ENCODE measurements around the gene SLC15A1.

The SLC15A1 gene

GRCh38 chr13:98775386-98775785 lies 22.9 kb upstream of the SLC15A1 start:
- no peaks in the 10 kb centered on the region for H3K36me3 ChIP-seq (replicated peaks)
- in situ Hi-C loops (cut with MboI; ENCODE audit: low sequenced_read_pairs) = no loop called here
- no peaks in the 10 kb centered on the region for H3K27me3 ChIP-seq (ENCODE audit: low read depth)
- H3K4me1 ChIP-seq = 0 out of 2 replicates have a peak, but pooled peaks cover 3% of the 10 kb centered on the region
- no peak overlapping the region for H3K4me3 ChIP-seq
- H3K9me3 ChIP-seq = no peaks in the 10 kb centered on the region
- DNase-seq (ENCODE audit: low spot score in 2 of 2) = no peak

GRCh38 chr13:98774776-98775175 lies 22.3 kb upstream of the SLC15A1 start:
- in situ Hi-C loops (cut with MboI; ENCODE audit: low sequenced_read_pairs) = no loop called here
- Histone ChIP-seq H3K4me3 (no peak overlapping the region), H3K27me3 (ENCODE audit: low read depth) (no peaks in the 10 kb centered on the region), H3K9me3 (no peaks in the 10 kb centered on the region), H3K4me1 (0 out of 2 replicates have a peak, but pooled peaks cover 3% of the 10 kb centered on the region), H3K36me3 (replicated peaks) (no peaks in the 10 kb centered on the region)
- DNase-seq (ENCODE audit: low spot score in 2 of 2) = no peak

- Histone ChIP-seq H3K4me1 (0 out of 2 replicates have a peak, but pooled peaks cover 3% of the 10 kb centered on the region), H3K4me3 (no peak overlapping the region), H3K27me3 (ENCODE audit: low read depth) (no peaks in the 10 kb centered on the region), H3K36me3 (replicated peaks) (no peaks in the 10 kb centered on the region), H3K9me3 (no peaks in the 10 kb centered on the region)
- no peak for DNase-seq (ENCODE audit: low spot score in 2 of 2)
- in situ Hi-C loops (cut with MboI; ENCODE audit: low sequenced_read_pairs) = no loop called here
These were observed 21.4 kb upstream of the SLC15A1 start for GRCh38 chr13:98773921-98774320.

- no peak for DNase-seq (ENCODE audit: low spot score in 2 of 2)
- H3K27me3 ChIP-seq (ENCODE audit: low read depth) = no peaks in the 10 kb centered on the region
- 0 out of 2 replicates have a peak, but pooled peaks cover 3% of the 10 kb centered on the region for H3K4me1 ChIP-seq
- H3K9me3 ChIP-seq = no peaks in the 10 kb centered on the region
- H3K4me3 ChIP-seq = no peak overlapping the region
- in situ Hi-C loops (cut with MboI; ENCODE audit: low sequenced_read_pairs) = no loop called here
- no peaks in the 10 kb centered on the region for H3K36me3 ChIP-seq (replicated peaks)
These were observed 20.5 kb upstream of the SLC15A1 start for GRCh38 chr13:98772794-98773452.

GRCh38 chr13:98771838-98772611 lies 19.6 kb upstream of the SLC15A1 start:
- H3K27me3 ChIP-seq (ENCODE audit: low read depth) = no peaks in the 10 kb centered on the region
- no peak for DNase-seq (ENCODE audit: low spot score in 2 of 2)
- H3K4me3 ChIP-seq = no peak overlapping the region
- H3K9me3 ChIP-seq = no peaks in the 10 kb centered on the region
- 0 out of 2 replicates have a peak, but pooled peaks cover 3% of the 10 kb centered on the region for H3K4me1 ChIP-seq
- no peaks in the 10 kb centered on the region for H3K36me3 ChIP-seq (replicated peaks)
- in situ Hi-C loops (cut with MboI; ENCODE audit: low sequenced_read_pairs) = no loop called here

GRCh38 chr13:98769736-98770135 lies 17.3 kb upstream of the SLC15A1 start:
- Histone ChIP-seq H3K4me1 (no peaks in the 10 kb centered on the region), H3K4me3 (no peak overlapping the region), H3K36me3 (replicated peaks) (no peaks in the 10 kb centered on the region), H3K27me3 (ENCODE audit: low read depth) (no peaks in the 10 kb centered on the region), H3K9me3 (no peaks in the 10 kb centered on the region)
- in situ Hi-C loops (cut with MboI; ENCODE audit: low sequenced_read_pairs) = no loop called here
- DNase-seq (ENCODE audit: low spot score in 2 of 2) = no peak

- H3K9me3 ChIP-seq = no peaks in the 10 kb centered on the region
- in situ Hi-C loops (cut with MboI; ENCODE audit: low sequenced_read_pairs) = no loop called here
These were observed 16.1 kb upstream of the SLC15A1 start for GRCh38 chr13:98768522-98768921.

GRCh38 chr13:98766697-98767096 lies 14.2 kb upstream of the SLC15A1 start:
- no peaks in the 10 kb centered on the region for H3K27me3 ChIP-seq (ENCODE audit: low read depth)
- no peaks in the 10 kb centered on the region for H3K4me1 ChIP-seq
- no peak overlapping the region for H3K4me3 ChIP-seq
- in situ Hi-C loops (cut with MboI; ENCODE audit: low sequenced_read_pairs) = no loop called here
- H3K9me3 ChIP-seq = no peaks in the 10 kb centered on the region
- no peaks in the 10 kb centered on the region for H3K36me3 ChIP-seq (replicated peaks)
- DNase-seq (ENCODE audit: low spot score in 2 of 2) = no peak

More at GRCh38 chr13:98768522-98768921, 16.1 kb upstream of the SLC15A1 start:
- H3K27me3 ChIP-seq (ENCODE audit: low read depth) = no peaks in the 10 kb centered on the region
- DNase-seq (ENCODE audit: low spot score in 2 of 2) = no peak
- H3K4me3 ChIP-seq = no peak overlapping the region
- H3K36me3 ChIP-seq (replicated peaks) = no peaks in the 10 kb centered on the region
- no peaks in the 10 kb centered on the region for H3K4me1 ChIP-seq

GRCh38 chr13:98765996-98766519 lies 13.6 kb upstream of the SLC15A1 start:
- H3K27me3 ChIP-seq (ENCODE audit: low read depth) = no peaks in the 10 kb centered on the region
- H3K36me3 ChIP-seq (replicated peaks) = no peaks in the 10 kb centered on the region
- in situ Hi-C loops (cut with MboI; ENCODE audit: low sequenced_read_pairs) = no loop called here
- H3K9me3 ChIP-seq = no peaks in the 10 kb centered on the region
- no peak for DNase-seq (ENCODE audit: low spot score in 2 of 2)
- no peak overlapping the region for H3K4me3 ChIP-seq
- no peaks in the 10 kb centered on the region for H3K4me1 ChIP-seq

- 0 out of 2 replicates have a peak, but pooled peaks cover 4% of the 10 kb centered on the region for H3K9me3 ChIP-seq
- in situ Hi-C loops (cut with MboI; ENCODE audit: low sequenced_read_pairs) = no loop called here
- H3K27me3 ChIP-seq (ENCODE audit: low read depth) = no peaks in the 10 kb centered on the region
- H3K4me3 ChIP-seq = no peak overlapping the region
- H3K4me1 ChIP-seq = no peaks in the 10 kb centered on the region
- no peaks in the 10 kb centered on the region for H3K36me3 ChIP-seq (replicated peaks)
- no peak for DNase-seq (ENCODE audit: low spot score in 2 of 2)
These were observed 9.6 kb upstream of the SLC15A1 start for GRCh38 chr13:98761986-98762616.

GRCh38 chr13:98761126-98761985 lies 8.9 kb upstream of the SLC15A1 start:
- no peaks in the 10 kb centered on the region for H3K36me3 ChIP-seq (replicated peaks)
- 0 out of 2 replicates have a peak, but pooled peaks cover 4% of the 10 kb centered on the region for H3K9me3 ChIP-seq
- no peaks in the 10 kb centered on the region for H3K4me1 ChIP-seq
- no peaks in the 10 kb centered on the region for H3K27me3 ChIP-seq (ENCODE audit: low read depth)
- no peak overlapping the region for H3K4me3 ChIP-seq
- in situ Hi-C loops (cut with MboI; ENCODE audit: low sequenced_read_pairs) = no loop called here
- no peak for DNase-seq (ENCODE audit: low spot score in 2 of 2)

GRCh38 chr13:98755729-98756128 lies 3.3 kb upstream of the SLC15A1 start:
- Histone ChIP-seq H3K4me1 (no peaks in the 10 kb centered on the region), H3K9me3 (peaks cover 14% of the 10 kb centered on the region; the same call in 1 of the 2 replicates), H3K27me3 (ENCODE audit: low read depth) (peaks cover 9% of the 10 kb centered on the region; the same call in 1 of the 2 replicates), H3K36me3 (replicated peaks) (no peaks in the 10 kb centered on the region), H3K4me3 (no peak overlapping the region)
- no peak for DNase-seq (ENCODE audit: low spot score in 2 of 2)
- in situ Hi-C loops (cut with MboI; ENCODE audit: low sequenced_read_pairs) = no loop called here

GRCh38 chr13:98755116-98755515 lies 2.6 kb upstream of the SLC15A1 start:
- H3K4me3 ChIP-seq = no peak overlapping the region
- H3K4me1 ChIP-seq = no peaks in the 10 kb centered on the region
- H3K36me3 ChIP-seq (replicated peaks) = no peaks in the 10 kb centered on the region
- in situ Hi-C loops (cut with MboI; ENCODE audit: low sequenced_read_pairs) = no loop called here
- H3K9me3 ChIP-seq = peaks cover 12% of the 10 kb centered on the region; the same call in 1 of the 2 replicates
- DNase-seq (ENCODE audit: low spot score in 2 of 2) = no peak
- peaks cover 9% of the 10 kb centered on the region; the same call in 1 of the 2 replicates for H3K27me3 ChIP-seq (ENCODE audit: low read depth)
